H1 (cell line): Measurements from ENCODE around the gene YWHAQ. TPM values are rescaled to one million over a fixed set of nuclear protein-coding genes. Genes with fewer than 3 reads are reported as not detected.

Experiments
- CTCF ChIA-PET: fragments of 300-600 bp; sonication (Branson Sonifier 250); formaldehyde crosslinking; loops from one replicate; lab custom pipeline; 2021; ENCODE audit not compliant: partially characterized antibody; lab: Charles Lee
- POLR2A ChIA-PET: fragments of 300-600 bp; sonication (Branson Sonifier 250); formaldehyde crosslinking; loops from one replicate; lab custom pipeline; 2021; ENCODE audit warnings: inconsistent platforms; ENCODE audit not compliant: partially characterized antibody; lab: Charles Lee
- DNase-seq, 2 experiments: peaks; one replicate each; pipeline versions ENCODE4 v3.0.0 to v3.0.0-alpha.2; 2010 to 2022; ENCODE audit warnings: low spot score in 2 of 2, low read depth in 1 of 2, mixed read lengths in 1 of 2
- FAIRE-seq: peaks from 2 replicates; lab custom pipeline; 2011; peaks lifted over from hg19 to GRCh38; lab: Jason Lieb, UNC
- H2AFZ ChIP-seq: 2 replicates; pipeline ENCODE4 v1.8.1; 2012; ENCODE audit warnings: low read length, inconsistent platforms
- H2AK5ac ChIP-seq: 2 replicates; pipeline ENCODE4 v1.6.1; 2013; ENCODE audit warnings: low read depth, low read length
- H2BK120ac ChIP-seq: replicated peaks from 2 replicates; pipeline ENCODE3; 2013; ENCODE audit warnings: low read depth, low read length, inconsistent platforms
- H2BK12ac ChIP-seq: 2 replicates; pipeline ENCODE4 v1.6.1; 2013; ENCODE audit warnings: low read depth, low read length
- H2BK15ac ChIP-seq: 2 replicates; pipeline ENCODE4 v1.6.1; 2013; ENCODE audit warnings: low read length
- H2BK20ac ChIP-seq: 2 replicates; pipeline ENCODE4 v1.6.1; 2013; ENCODE audit warnings: low read length
- H2BK5ac ChIP-seq: 2 replicates; pipeline ENCODE4 v1.6.1; 2013; ENCODE audit warnings: low read depth, low read length
- H3K14ac ChIP-seq: 2 replicates; pipeline ENCODE4 v1.6.1; 2013; ENCODE audit warnings: inconsistent platforms; ENCODE audit not compliant: insufficient read length
- H3K18ac ChIP-seq: 2 replicates; pipeline ENCODE4 v1.6.1; 2013; ENCODE audit warnings: low read length; ENCODE audit errors: extremely low read depth
- H3K23ac ChIP-seq: 2 replicates; pipeline ENCODE4 v1.6.1; 2013; ENCODE audit warnings: inconsistent platforms; ENCODE audit not compliant: insufficient read length
- H3K23me2 ChIP-seq: 2 replicates; pipeline ENCODE4 v1.6.1; 2013; ENCODE audit warnings: low read depth, low read length
- H3K27ac ChIP-seq: 2 replicates; pipeline ENCODE4 v1.6.1; 2011; ENCODE audit warnings: low read depth, low read length, inconsistent platforms
- H3K27me3 ChIP-seq, 4 experiments: replicated peaks in 1 of 4; 1 replicate in 1 of 4; 2 replicates in 3 of 4; pipeline versions ENCODE4 v1.6.1 to v1.8.1; 2011 to 2013; ENCODE audit warnings: low read length in 3 of 4, mild to moderate bottlenecking in 3 of 4, inconsistent platforms in 2 of 4, mixed read lengths in 2 of 4, moderate library complexity in 1 of 4; ENCODE audit not compliant: control insufficient read depth in 3 of 4, insufficient read depth in 3 of 4; ENCODE audit errors: extremely low read depth in 1 of 4
- H3K36me3 ChIP-seq, 4 experiments: 2 replicates each; pipeline versions ENCODE4 v1.6.1 to v1.8.1; 2011 to 2013; ENCODE audit warnings: mild to moderate bottlenecking in 4 of 4, low read length in 3 of 4, moderate library complexity in 2 of 4, control low read depth in 1 of 4, inconsistent platforms in 1 of 4; ENCODE audit not compliant: insufficient read depth in 4 of 4, control insufficient read depth in 2 of 4
- H3K4ac ChIP-seq: replicated peaks from 2 replicates; pipeline ENCODE3; 2013; ENCODE audit warnings: low read length, low read depth, mixed read lengths, inconsistent platforms; ENCODE audit not compliant: insufficient read length
- H3K4me1 ChIP-seq, 4 experiments: replicated peaks in 1 of 4; 1 replicate in 1 of 4; 2 replicates in 3 of 4; pipeline versions ENCODE4 v1.6.1 to v1.8.1; 2011 to 2013; ENCODE audit warnings: low read length in 3 of 4, inconsistent platforms in 2 of 4, mixed read lengths in 1 of 4; ENCODE audit not compliant: insufficient read depth in 4 of 4, control insufficient read depth in 3 of 4
- H3K4me2 ChIP-seq, 2 experiments: 2 replicates each; pipeline versions ENCODE4 v1.6.1 to v1.8.1; 2011 to 2013; ENCODE audit warnings: low read depth in 2 of 2, low read length in 2 of 2, control low read depth in 1 of 2, inconsistent platforms in 1 of 2, mild to moderate bottlenecking in 1 of 2; ENCODE audit not compliant: insufficient read depth in 1 of 2
- H3K4me3 ChIP-seq, 4 experiments: fragments of 200-600, 300-600 bp in 1 of 4; sonication (generic), shearing (Covaris generic), sonication (Bioruptor Twin) in 1 of 4; 2 replicates each; pipeline versions ENCODE4 v1.5.1 to v1.8.1; 2011 to 2016; ENCODE audit warnings: low read length in 4 of 4, low read depth in 3 of 4, control low read depth in 2 of 4, inconsistent platforms in 2 of 4, mild to moderate bottlenecking in 2 of 4, mixed read lengths in 1 of 4, moderate library complexity in 1 of 4; ENCODE audit not compliant: insufficient read depth in 2 of 4; ENCODE audit errors: extremely low read depth in 1 of 4
- H3K56ac ChIP-seq: replicated peaks from 2 replicates; pipeline ENCODE3; 2013; ENCODE audit warnings: low read depth, mild to moderate bottlenecking, mixed read lengths, low read length, inconsistent platforms; ENCODE audit not compliant: insufficient read length
- H3K79me1 ChIP-seq: 2 replicates; pipeline ENCODE4 v1.6.1; 2013; ENCODE audit warnings: low read depth, low read length, control low read depth
- H3K79me2 ChIP-seq, 2 experiments: 2 replicates each; pipeline versions ENCODE4 v1.6.1 to v1.8.1; 2012 to 2013; ENCODE audit warnings: low read length in 2 of 2, mild to moderate bottlenecking in 2 of 2, inconsistent platforms in 1 of 2; ENCODE audit not compliant: insufficient read depth in 2 of 2, control insufficient read depth in 1 of 2
- H3K9ac ChIP-seq, 4 experiments: replicated peaks in 1 of 4; 1 replicate in 1 of 4; 2 replicates in 3 of 4; pipeline versions ENCODE4 v1.6.1 to v1.8.1; 2011 to 2013; ENCODE audit warnings: low read depth in 3 of 4, low read length in 3 of 4, control low read depth in 2 of 4, mild to moderate bottlenecking in 2 of 4, moderate library complexity in 2 of 4, inconsistent platforms in 1 of 4; ENCODE audit errors: extremely low read depth in 1 of 4
- H3K9me3 ChIP-seq, 2 experiments: 2 replicates each; pipeline versions ENCODE4 v1.6.1 to v1.8.1; 2012 to 2013; ENCODE audit warnings: mild to moderate bottlenecking in 2 of 2, moderate library complexity in 2 of 2, control low read depth in 1 of 2, inconsistent platforms in 1 of 2, low read depth in 1 of 2, low read length in 1 of 2, mixed read lengths in 1 of 2; ENCODE audit not compliant: insufficient read depth in 2 of 2
- H4K20me1 ChIP-seq, 2 experiments: replicated peaks in 1 of 2; 2 replicates each; pipeline versions ENCODE3 to v1.8.1; 2011 to 2013; ENCODE audit warnings: inconsistent platforms in 2 of 2, low read length in 2 of 2, mild to moderate bottlenecking in 1 of 2; ENCODE audit not compliant: insufficient read depth in 2 of 2, control insufficient read depth in 1 of 2
- H4K5ac ChIP-seq: 2 replicates; pipeline ENCODE4 v1.6.1; 2013; ENCODE audit warnings: low read length, low read depth, mixed read lengths, inconsistent platforms; ENCODE audit not compliant: insufficient read length
- H4K8ac ChIP-seq: 2 replicates; pipeline ENCODE4 v1.8.0; 2013; ENCODE audit warnings: mild to moderate bottlenecking, moderate library complexity, low read length, inconsistent platforms; ENCODE audit not compliant: insufficient read depth; ENCODE audit errors: extremely low read depth
- H4K91ac ChIP-seq: replicated peaks from 2 replicates; pipeline ENCODE3; 2013; ENCODE audit warnings: low read length, mixed read lengths, inconsistent platforms; ENCODE audit not compliant: insufficient read length
- ASH2L ChIP-seq: fragments of 200-600, 300-600 bp; sonication (generic); IDR thresholded peaks from one replicate; pipeline ENCODE4 v1.7.1; 2017; ENCODE audit warnings: low read length
- BCL11A ChIP-seq, 2 experiments: IDR thresholded peaks; one replicate each; pipeline ENCODE4 v1.6.1; 2011; ENCODE audit warnings: low read depth in 2 of 2, low read length in 2 of 2, mild to moderate bottlenecking in 2 of 2
- CBX5 ChIP-seq: fragments of 300-800, 300-1000 bp; sonication (generic); IDR thresholded peaks from 2 replicates; pipeline ENCODE4 v1.7.1; 2016; ENCODE audit warnings: antibody characterized with exemption, low read length, low read depth
- EP300 ChIP-seq, 2 experiments: IDR thresholded peaks; 1 replicate in 1 of 2; 2 replicates in 1 of 2; pipeline ENCODE4 v1.6.1; 2011 to 2012; ENCODE audit warnings: low read depth in 2 of 2, low read length in 2 of 2, mild to moderate bottlenecking in 2 of 2, borderline replicate concordance in 1 of 2, inconsistent platforms in 1 of 2, moderate library complexity in 1 of 2
- GTF2F1 ChIP-seq: IDR thresholded peaks from 2 replicates; pipeline ENCODE4 v1.6.1; 2012; ENCODE audit warnings: low read depth, low read length, improper control_type of control experiment, borderline replicate concordance
- POLR2A ChIP-seq, 2 experiments: IDR thresholded peaks; 1 replicate in 1 of 2; 2 replicates in 1 of 2; pipeline ENCODE4 v1.6.1; 2011; ENCODE audit warnings: low read depth in 2 of 2, low read length in 2 of 2, mild to moderate bottlenecking in 2 of 2; ENCODE audit errors: control extremely low read depth in 1 of 2
- RBBP5 ChIP-seq: IDR thresholded peaks from 2 replicates; pipeline ENCODE4 v1.7.1; 2012; ENCODE audit warnings: low read depth, mild to moderate bottlenecking, inconsistent platforms, low read length, moderate library complexity, borderline replicate concordance
- SAP30 ChIP-seq: fragments of 300-600 bp; sonication (generic); IDR thresholded peaks from 2 replicates; pipeline ENCODE4 v1.7.1; 2012; ENCODE audit warnings: low read length, moderate library complexity, mild to moderate bottlenecking, inconsistent platforms; ENCODE audit not compliant: insufficient read depth, insufficient replicate concordance
- TAF7 ChIP-seq: optimal IDR thresholded peaks from 2 replicates; pipeline ENCODE3; 2011; ENCODE audit warnings: low read depth, mild to moderate bottlenecking, inconsistent platforms, low read length, moderate library complexity, borderline replicate concordance
- TBP ChIP-seq: IDR thresholded peaks from 2 replicates; pipeline ENCODE4 v1.6.1; 2011; ENCODE audit warnings: low read depth, low read length, improper control_type of control experiment
- TEAD4 ChIP-seq: IDR thresholded peaks from 2 replicates; pipeline ENCODE4 v1.6.1; 2012; ENCODE audit warnings: low read depth, low read length, inconsistent platforms, mixed read lengths
- USF2 ChIP-seq: IDR thresholded peaks from 2 replicates; pipeline ENCODE4 v1.6.1; 2011; ENCODE audit warnings: low read length, improper control_type of control experiment
- WGBS, 2 experiments: shearing (Covaris generic) in 1 of 2; methylation state at CpG; one replicate each; pipeline versions ENCODE4 v1.1.6 to v1.1.7; 2013 to 2015; ENCODE audit warnings: low lambda C conversion rate in 2 of 2, mixed read lengths in 2 of 2, inconsistent platforms in 1 of 2, low coverage in 1 of 2, missing lambda C conversion rate in 1 of 2; ENCODE audit not compliant: insufficient replicate concordance in 2 of 2, insufficient coverage in 1 of 2, insufficient read length in 1 of 2; ENCODE audit errors: extremely low coverage in 1 of 2, missing lambda C conversion rate in 1 of 2; 5-methylcytosine and 5-hydroxymethylcytosine counted together
- polyA plus RNA-seq, 7 experiments: library from polyadenylated mRNA; depleted of rRNA in 3 of 7; stranded (reverse) in 5 of 7; unstranded in 2 of 7; fragments of >200 nt in 5 of 7; fragments of 200-250 nt in 2 of 7; gene quantifications; 1 replicate in 5 of 7; 2 replicates in 1 of 7; 4 replicates in 1 of 7; pipeline versions ENCODE4 v1.2.1 to v1.2.3, GENCODE V29; 2011 to 2013; ENCODE audit warnings: missing spikeins in 2 of 7, mixed read lengths in 2 of 7
- total RNA-seq: library from RNA; stranded (reverse); fragmentation: NEBNext Ultra II Directional; extraction: Animal tissue kit (Norgen Biotek cat#: 25700); gene quantifications from 2 replicates; pipeline ENCODE4 v1.2.1, GENCODE V29; 2021

Gene YWHAQ
- total and polyA plus RNA-seq, 2 of the 8 experiments (the other 6 are each of a cell fraction or from before 2014, with no cell fraction given), result 244 to 480 TPM

- peaks cover 16 to 86% of the 10 kb centered on the region in 2 experiments for H3K79me2 ChIP-seq
- POLR2A ChIA-PET, result interaction anchor here (0.8 to 1.0 kb wide), 2 partner anchors 11 to 81 kb away, joined by 3 read pairs; partner anchors contain the start of gene YWHAQ
- no peak overlapping the region for H2BK12ac ChIP-seq
- H3K27me3 ChIP-seq, result no peaks in the 10 kb centered on the region
- H3K4me1 ChIP-seq, result peaks cover 1 to 7% (median 5%) of the 10 kb centered on the region in 4 experiments; a peak in 4 of 7 replicates
- H3K9ac ChIP-seq, result no peak overlapping the region
- no peak for DNase-seq
- H2AK5ac ChIP-seq, result no peak overlapping the region
- H3K14ac ChIP-seq, result no peak overlapping the region
- H3K4me2 ChIP-seq, result no peak overlapping the region
- H3K27ac ChIP-seq, result no peak overlapping the region
- H3K23me2 ChIP-seq, result no peaks in the 10 kb centered on the region
- H3K79me1 ChIP-seq, result peaks cover 2% of the 10 kb centered on the region
- H3K36me3 ChIP-seq, result no peaks in the 10 kb centered on the region
- no peak overlapping the region for H3K4me3 ChIP-seq
- no peak overlapping the region for H3K4ac ChIP-seq
- no peak overlapping the region for H2BK15ac ChIP-seq
- no peak overlapping the region for H2BK120ac ChIP-seq
- 96% methylated on average over 9 of the region's 9 CpGs; no CpG with 5 or more reads in 1 of the 2 experiments for WGBS, 2 experiments
- no peak overlapping the region for H2BK20ac ChIP-seq
- no peak overlapping the region for H3K23ac ChIP-seq
- H4K5ac ChIP-seq, result no peak overlapping the region
- TF ChIP-seq TEAD4, result no peak
- TF ChIP-seq SAP30, result no peak
- no peak for TF ChIP-seq TAF7
- TF ChIP-seq TBP, result no peak
- no peak for TF ChIP-seq RBBP5
- no peak for TF ChIP-seq EP300 (IDR thresholded peaks at IDR 0.05; ENCODE audit: borderline replicate concordance in 1 of 2, low read depth in 2 of 2, low read length in 2 of 2)
- no peak for TF ChIP-seq CBX5
- TF ChIP-seq POLR2A (IDR thresholded peaks at IDR 0.05; ENCODE audit: control extremely low read depth in 1 of 2, low read depth in 2 of 2, low read length in 2 of 2), result no peak
- TF ChIP-seq ASH2L, result no peak
- no peak for TF ChIP-seq USF2
- no peak for TF ChIP-seq GTF2F1
- no peak for TF ChIP-seq BCL11A (IDR thresholded peaks at IDR 0.05; ENCODE audit: low read depth in 2 of 2, low read length in 2 of 2)
- TF ChIP-seq, all 59 proteins: peak for 0
- no peak for FAIRE-seq
- Histone ChIP-seq H4K91ac (no peak overlapping the region), H4K20me1 (peaks cover 5 to 10% of the 10 kb centered on the region in 2 experiments), H4K8ac (no peak overlapping the region), H3K9me3 (no peaks in the 10 kb centered on the region), H3K18ac (no peak overlapping the region), H3K56ac (no peak overlapping the region), H2AFZ (no peak overlapping the region), H2BK5ac (no peak overlapping the region)
- CTCF ChIA-PET, result interaction anchor here (1.2 kb wide), 1 partner anchor 14 kb away, joined by 4 read pairs; no protein-coding TSS in a partner anchor
Measured at GRCh38 chr2:9549420-9549819, 81.4 kb downstream of the YWHAQ start.
